Islet precursor cell (in vitro differentiated cells): ENCODE data around the gene PCSK9.
"Not testable (repeated sequence)": the region's sequence is repeated elsewhere in the genome, so short reads cannot be mapped to it uniquely, and the experiment has no call there.

Source experiments
- DNase-seq: peaks from one replicate; pipeline ENCODE4 v3.0.0-alpha.2; 2018

The PCSK9 gene

GRCh38 chr1:55081905-55082296, 42.6 kb downstream of the PCSK9 start:
- no peak for DNase-seq

DNA sequence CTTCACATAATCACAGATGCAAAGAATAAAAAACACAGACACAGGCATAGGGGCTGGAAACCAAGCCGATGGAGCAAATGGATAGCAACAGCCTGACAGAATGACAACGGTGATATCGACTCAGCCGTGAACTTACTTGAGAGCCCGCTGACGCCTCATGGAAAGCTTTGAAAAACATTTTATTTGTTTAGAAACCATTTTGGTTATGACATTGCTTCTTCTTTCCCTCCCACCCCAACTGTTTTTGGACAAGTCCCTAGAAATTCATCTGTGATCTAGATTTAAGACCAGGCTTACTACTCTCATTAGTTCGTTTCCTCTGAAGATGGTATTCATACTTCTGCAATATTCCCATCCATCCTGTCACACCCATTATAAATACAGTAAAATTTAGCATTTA, 44.9 kb downstream of the PCSK9 start:
- DNase-seq: no peak

- no peak for DNase-seq
Measured at GRCh38 chr1:55087439-55087838, 48.1 kb downstream of the PCSK9 start.

GRCh38 chr1:55088413-55088812, 49.1 kb downstream of the PCSK9 start:
- no peak for DNase-seq

DNA sequence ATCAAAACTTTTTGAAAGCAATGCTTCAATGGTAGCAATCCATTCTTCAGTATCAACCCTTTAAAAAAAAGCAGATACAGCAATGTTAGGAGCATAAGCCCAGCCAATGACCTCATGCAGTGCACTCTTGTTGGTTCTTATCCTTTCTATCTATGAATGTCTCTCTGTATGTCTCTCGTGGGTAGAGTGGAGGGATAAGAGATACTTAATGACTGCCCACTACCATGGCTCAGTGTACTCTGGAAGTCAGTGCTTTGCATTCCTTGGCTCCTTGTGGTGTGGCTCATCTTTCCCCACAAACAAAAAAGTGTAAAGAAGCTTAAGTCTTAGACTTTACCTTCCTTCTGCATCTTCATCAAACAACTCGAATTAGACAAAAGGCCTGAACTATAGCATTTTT, 50.3 kb downstream of the PCSK9 start:
- DNase-seq: no peak

DNA sequence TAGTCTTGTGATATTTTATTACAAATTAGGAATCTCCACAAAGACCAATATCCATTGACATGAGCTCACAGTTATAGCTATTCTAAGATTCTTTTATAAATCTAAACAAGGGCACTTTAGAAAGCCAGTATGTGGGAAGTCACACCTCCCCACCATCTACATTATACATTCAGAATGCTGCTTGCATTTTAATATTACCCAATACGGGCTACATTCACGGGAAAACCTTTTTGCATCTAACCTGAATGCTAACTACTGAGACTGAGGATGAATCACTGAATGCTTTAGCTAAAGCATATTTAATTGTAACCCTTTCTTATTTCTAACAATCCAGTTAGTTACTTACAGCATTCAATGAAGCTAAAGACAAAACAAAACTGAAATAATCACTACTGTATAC, 53.1 kb downstream of the PCSK9 start:
- DNase-seq: no peak

- DNase-seq: no peak
Measured at GRCh38 chr1:55095095-55095494, 55.7 kb downstream of the PCSK9 start.

- no peak for DNase-seq
Measured at GRCh38 chr1:55103891-55104290, 64.5 kb downstream of the PCSK9 start.

- no peak for DNase-seq
Measured at GRCh38 chr1:55107101-55107500, 67.8 kb downstream of the PCSK9 start.

DNA sequence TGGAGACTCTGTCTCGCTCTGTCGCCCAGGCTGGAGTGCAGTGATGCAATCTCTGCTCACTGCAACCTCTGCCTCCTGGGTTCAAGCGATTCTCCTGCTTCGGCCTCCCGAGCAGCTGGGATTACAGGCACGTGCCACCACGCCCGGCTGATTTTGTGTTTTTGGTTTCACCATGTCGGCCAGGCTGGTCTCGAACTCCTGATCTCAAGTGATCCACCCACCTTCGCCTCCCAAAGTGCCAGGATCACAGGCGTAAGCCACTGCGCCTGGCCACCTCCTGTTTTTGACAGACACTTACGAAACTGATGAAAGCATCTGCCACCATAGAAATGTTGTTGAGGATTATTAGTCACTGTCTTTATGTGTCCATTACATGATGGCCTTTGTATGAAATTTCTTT, 69.7 kb downstream of the PCSK9 start:
- not testable (repeated sequence) for DNase-seq
